Measurements from ENCODE around the gene MAP4K2. TPM values are rescaled to one million over a fixed set of nuclear protein-coding genes. Genes with fewer than 3 reads are reported as not detected.

Gene MAP4K2
- total and polyA plus RNA-seq, 2 of the 13 experiments (the other 11 are each of a cell fraction or from before 2014, with no cell fraction given) = 8.3 to 17.6 TPM

DNA sequence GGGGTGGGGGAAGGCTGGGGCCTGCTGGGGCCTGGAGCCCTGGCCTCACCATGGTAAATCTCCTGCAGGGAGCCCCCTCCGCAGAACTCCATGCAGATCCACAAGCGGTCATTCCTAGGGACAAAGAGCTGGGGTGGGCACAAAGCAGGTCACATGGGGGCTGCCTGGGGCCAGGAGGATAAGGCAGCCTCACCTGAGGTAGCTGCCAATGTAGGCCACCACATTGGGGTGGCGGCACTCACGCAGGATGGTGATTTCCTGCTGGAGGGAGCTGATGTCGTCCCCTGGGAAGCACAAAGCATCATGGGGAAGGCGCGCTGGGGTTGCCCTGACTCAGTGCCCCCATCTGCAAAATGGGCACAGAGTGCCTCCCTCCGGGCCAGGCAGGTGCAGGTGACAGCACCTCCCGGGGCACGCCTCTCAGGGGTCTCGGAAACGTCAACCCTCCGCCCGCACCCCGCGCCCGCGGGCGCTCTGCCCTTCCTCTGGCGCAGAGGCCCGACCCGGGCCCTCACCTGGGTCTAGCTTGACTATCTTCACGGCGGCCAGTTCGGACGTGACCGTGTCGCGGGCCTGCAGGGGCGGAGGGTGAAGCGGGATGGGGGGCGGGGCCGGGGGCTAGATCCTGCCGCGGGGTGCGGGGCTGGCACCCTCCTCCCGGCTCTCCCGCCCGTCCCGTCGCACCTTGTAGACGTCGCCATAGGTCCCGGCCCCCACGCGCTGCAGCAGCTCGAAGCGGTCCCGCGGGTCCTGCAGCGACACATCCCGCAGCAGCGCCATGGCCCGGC, 450 bp downstream of the MAP4K2 start (continued):
- no peak for TF ChIP-seq SUZ12 (IDR thresholded peaks at IDR 0.05; ENCODE audit: low read depth, low read length)
- 0 out of 2 replicates have a peak, but pooled peaks have one; percentile 14 for TF ChIP-seq ZFX (CRISPR knock-in tag; IDR thresholded peaks at IDR 0.05; ENCODE audit: low read depth)

DNA sequence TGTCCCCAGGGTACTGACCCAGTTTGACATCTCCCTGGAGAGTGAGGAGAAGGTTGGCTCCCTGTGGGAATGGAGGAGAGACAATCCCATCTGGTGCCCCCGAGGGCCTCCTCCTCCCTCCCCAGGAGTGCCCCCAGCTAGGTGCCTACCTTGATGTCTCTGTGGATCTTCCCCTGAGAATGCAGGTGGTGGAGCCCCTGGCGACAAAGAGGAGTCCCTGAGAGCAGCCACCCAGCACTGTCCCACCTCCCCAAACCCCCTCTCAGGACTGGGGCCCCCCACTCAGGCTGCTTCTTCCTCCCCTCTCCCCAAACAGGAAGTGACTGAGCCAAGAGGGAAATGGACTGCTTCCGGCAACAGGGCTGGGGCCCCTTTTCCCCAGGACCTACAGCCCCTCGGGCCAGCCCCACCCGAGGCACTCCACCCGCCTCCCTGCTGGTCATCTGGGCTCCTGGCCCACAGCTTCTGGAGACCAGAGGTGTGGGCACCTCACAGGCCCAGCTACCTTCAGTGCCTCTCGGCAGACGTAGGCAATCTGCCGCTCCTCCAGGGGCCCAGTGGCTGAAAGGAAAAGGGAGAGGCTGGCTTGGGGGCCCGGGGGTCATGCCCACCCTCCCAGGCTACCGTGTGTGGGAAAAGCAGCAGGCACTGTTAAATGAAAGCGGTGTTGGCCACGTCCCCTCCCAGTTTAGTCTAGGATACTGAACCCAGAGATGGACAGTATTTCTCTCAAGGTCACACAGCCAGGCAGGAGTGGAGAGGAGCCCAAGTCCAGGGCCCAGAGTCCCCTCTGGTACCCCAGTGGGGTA, 1.2 kb downstream of the MAP4K2 start:
- no peak for TF ChIP-seq ZNF44 (CRISPR knock-in tag; IDR thresholded peaks at IDR 0.05)
- TF ChIP-seq MAFG (CRISPR knock-in tag; IDR thresholded peaks at IDR 0.05) = no peak
- peak; percentile 35; the same call in 1 of the 2 replicates for TF ChIP-seq GABPA (IDR thresholded peaks at IDR 0.05; ENCODE audit: low read depth, low read length)
- TF ChIP-seq GABPA (CRISPR knock-in tag; IDR thresholded peaks at IDR 0.05; ENCODE audit: low read depth) = peak; percentile 74
- TF ChIP-seq ZMYM3 (CRISPR knock-in tag; IDR thresholded peaks at IDR 0.05) = 0 out of 2 replicates have a peak, but pooled peaks have one; percentile 8
- TF ChIP-seq ZBTB38 (CRISPR knock-in tag; IDR thresholded peaks at IDR 0.05) = 0 out of 2 replicates have a peak, but pooled peaks have one; percentile 43
- TF ChIP-seq GABPB1 (CRISPR knock-in tag; IDR thresholded peaks at IDR 0.05) = peak; percentile 47; the same call in 1 of the 2 replicates
- peak; percentile 93 for TF ChIP-seq ZNF768 (CRISPR knock-in tag; IDR thresholded peaks at IDR 0.05)

More for the DNA sequence above, 1.2 kb downstream of the MAP4K2 start:
- no peak for FAIRE-seq
- Histone ChIP-seq H3K9me3 (ENCODE audit: low read length) (no peaks in the 10 kb centered on the region), H3K4me2 (ENCODE audit: low read depth, low read length) (peak overlapping the region; percentile 75), H3K79me2 (ENCODE audit: insufficient read depth, low read length) (no peaks in the 10 kb centered on the region), H3K4me1 (ENCODE audit: insufficient read depth, low read length) (peaks cover 56% of the 10 kb centered on the region), H4K20me1 (ENCODE audit: insufficient read depth, low read length) (no peaks in the 10 kb centered on the region), H3K9ac (ENCODE audit: insufficient read depth, low read depth, low read length) (peak overlapping the region; percentile 25; the same call in 1 of the 2 replicates), H2AFZ (ENCODE audit: low read length) (no peak overlapping the region), H3K27ac (ENCODE audit: extremely low read length, insufficient read depth, low read length) (no peak overlapping the region), H3K36me3 (replicated peaks in 1 of 2; ENCODE audit: control insufficient read depth in 1 of 2, insufficient read depth in 2 of 2, low read length in 2 of 2) (peaks cover 5 to 19% of the 10 kb centered on the region in 2 experiments; a peak in 3 of 5 replicates), H3K4me3 (replicated peaks in 1 of 3; ENCODE audit: insufficient read depth in 1 of 3, low read depth in 2 of 3, low read length in 3 of 3) (peak overlapping the region in 1 of 3 experiments; percentile 72; a peak in 1 of 6 replicates), H3K27me3 (ENCODE audit: control insufficient read depth in 1 of 2, insufficient read depth in 2 of 2, low read length in 2 of 2) (no peaks in the 10 kb centered on the region)
- 52% methylated on average over 4 of the region's 13 CpGs for WGBS (ENCODE audit: low lambda C conversion rate)
- ChIA-PET CTCF (ENCODE audit: low intra/inter-chr PET ratio, low total read pairs) (no interaction called here), POLR2A (interaction anchor here (2.3 to 3.2 kb wide), 2 partner anchors 23 to 42 kb away, joined by 5 to 19 read pairs; partner anchors contain the start of genes CDC42BPG and SF1)
- ATAC-seq = no peak
- DNase-seq (ENCODE audit: low spot score) = no peak
- in situ Hi-C loops (cut with HindIII; ENCODE audit: extremely low pct_ligation_motif_present, low pct_unique_long_range_greater_than_20kb) (loop anchor here (5.0 kb wide), 1 partner anchor 41 kb away; the partner anchor contains the start of gene CDC42BPG), intact Hi-C loops (cut with micrococcal nuclease; ENCODE audit: unreplicated experiment) (loop anchor here (2.0 to 5.0 kb wide), 2 partner anchors 23 to 46 kb away; partner anchors contain the start of gene SF1)
- BruUV-seq (replicated peaks) = no TSS peak
